Jurkat, Clone E6-1 (cell line): Measurements from ENCODE around the gene CKAP2L.
A peak's percentile ranks its signal among the peaks of the same experiment; 100 is the strongest.
"Not testable (repeated sequence)": the region's sequence is repeated elsewhere in the genome, so short reads cannot be mapped to it uniquely, and the experiment has no call there.

Experiments used
- DNase-seq: peaks from one replicate; pipeline ENCODE4 v3.0.0-alpha.2; 2011; ENCODE audit warnings: low read depth, low spot score
- H3K4me3 ChIP-seq: 2 replicates; pipeline ENCODE4 v1.5.1; 2011; ENCODE audit warnings: mild to moderate bottlenecking, low read length, control low read depth, moderate library complexity

CKAP2L gene

DNA sequence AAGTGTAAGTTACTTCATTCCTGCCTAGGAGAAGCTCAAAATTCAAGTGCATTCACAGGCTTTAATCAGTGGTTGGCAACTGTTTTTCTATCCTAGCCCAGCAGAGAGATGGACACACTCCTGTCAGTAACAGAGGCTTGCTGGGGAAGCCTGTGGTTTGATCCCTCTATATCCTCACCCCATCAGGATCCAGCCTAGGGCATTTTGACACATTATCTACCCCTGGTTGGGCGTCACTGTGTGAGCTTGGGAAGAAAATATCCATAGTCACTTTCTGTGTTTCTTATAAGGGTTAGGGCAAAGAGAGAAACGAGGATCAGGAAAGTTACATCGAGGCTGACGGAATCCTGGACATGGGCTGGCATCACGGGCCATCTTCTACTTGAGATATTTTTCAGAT lies 33.6 kb downstream of the CKAP2L start:
- H3K4me3 ChIP-seq: no peak overlapping the region
- DNase-seq: no peak

- no peak for DNase-seq
These were observed 34.2 kb downstream of the CKAP2L start for GRCh38 chr2:112730216-112730615.

DNA sequence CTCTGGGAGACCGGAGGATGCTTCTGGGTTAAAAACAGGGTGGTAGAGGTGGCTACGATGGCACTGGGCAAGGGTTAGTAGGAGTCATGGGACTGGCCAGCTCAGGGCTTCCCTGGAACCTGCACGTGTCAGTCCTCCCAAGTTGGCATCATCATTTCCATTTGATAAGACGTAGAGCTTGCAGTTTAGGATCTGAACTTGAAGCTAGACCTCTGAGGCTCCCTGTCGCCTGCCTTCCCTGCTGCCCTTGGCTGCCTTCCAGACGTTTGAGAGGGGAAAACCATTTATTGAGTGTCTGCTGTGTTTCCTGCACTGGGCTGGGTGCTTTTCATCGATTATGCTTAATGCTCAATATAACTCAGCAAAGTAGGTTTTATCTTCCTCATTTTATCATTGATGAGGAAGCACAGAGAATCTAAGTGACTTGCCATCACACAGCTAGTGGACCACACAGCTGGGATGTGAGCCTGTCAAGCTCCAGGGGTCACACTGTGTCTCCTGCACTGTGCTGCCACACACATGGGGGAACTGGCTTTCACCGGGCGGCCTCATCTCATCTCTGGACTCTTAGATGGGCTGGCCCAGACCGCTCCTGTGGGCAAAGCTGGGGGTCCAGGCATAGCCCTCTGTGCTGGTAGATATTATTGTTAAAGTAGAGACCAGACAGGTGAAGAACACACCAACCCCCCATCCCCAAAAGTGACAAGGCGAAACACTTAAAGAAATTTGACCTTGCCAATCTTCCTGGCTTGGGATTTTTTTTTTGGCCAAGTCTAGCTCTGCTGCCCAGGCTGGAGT lies 35.8 kb downstream of the CKAP2L start:
- DNase-seq: no peak

More at GRCh38 chr2:112730216-112730615, 34.2 kb downstream of the CKAP2L start:
- H3K4me3 ChIP-seq: no peak overlapping the region

GRCh38 chr2:112728029-112728362 lies 36.4 kb downstream of the CKAP2L start:
- no peak overlapping the region for H3K4me3 ChIP-seq
- DNase-seq: peak; percentile 9

More for the DNA sequence above, 35.8 kb downstream of the CKAP2L start:
- H3K4me3 ChIP-seq: no peak overlapping the region

- no peak for DNase-seq
These were observed 37.0 kb downstream of the CKAP2L start for GRCh38 chr2:112727276-112728028.

DNA sequence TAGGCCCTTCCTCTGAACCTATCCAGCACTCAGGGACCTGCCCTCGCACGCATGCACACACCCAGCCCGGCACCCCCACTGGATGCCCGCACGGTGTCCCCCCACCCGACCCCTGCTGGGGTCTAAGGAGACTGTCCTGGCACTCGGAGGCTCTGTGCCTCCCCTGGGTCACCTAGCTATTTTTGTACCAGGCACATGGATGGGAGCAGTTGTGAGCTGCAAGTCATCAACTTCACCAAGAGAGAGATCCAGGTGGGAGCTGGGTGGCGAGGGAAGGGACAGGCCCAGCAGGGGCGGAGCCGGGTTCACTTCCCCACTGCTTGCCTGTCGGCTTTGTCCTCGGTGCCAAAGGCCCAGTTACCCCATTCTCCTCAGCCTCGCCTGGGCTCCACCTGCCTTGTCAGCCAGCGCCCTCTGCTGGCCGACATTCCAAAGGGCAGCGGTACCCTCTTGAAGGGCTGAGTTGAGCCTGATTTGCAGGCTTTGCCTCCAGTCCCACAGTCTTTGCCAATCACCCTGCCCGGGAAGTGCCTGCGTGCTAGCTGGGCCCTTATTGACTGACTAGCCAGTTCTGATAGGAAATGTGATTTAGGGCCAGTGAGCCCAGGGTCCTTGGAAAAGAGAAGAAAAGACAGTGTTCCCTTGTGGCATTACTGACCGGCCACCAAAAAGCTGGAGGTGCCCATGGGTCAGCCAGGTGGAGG lies 37.8 kb downstream of the CKAP2L start:
- H3K4me3 ChIP-seq: no peak overlapping the region

More at GRCh38 chr2:112727276-112728028, 37.0 kb downstream of the CKAP2L start:
- no peak overlapping the region for H3K4me3 ChIP-seq

GRCh38 chr2:112725545-112726457 lies 38.6 kb downstream of the CKAP2L start:
- H3K4me3 ChIP-seq: no peak overlapping the region
- no peak for DNase-seq

More for the DNA sequence above, 37.8 kb downstream of the CKAP2L start:
- DNase-seq: peak; percentile 83

GRCh38 chr2:112724591-112725525 lies 39.6 kb downstream of the CKAP2L start:
- no peak for DNase-seq
- no peak overlapping the region for H3K4me3 ChIP-seq

- DNase-seq: no peak
- no peak overlapping the region for H3K4me3 ChIP-seq
These were observed 40.4 kb downstream of the CKAP2L start for GRCh38 chr2:112723995-112724394.

GRCh38 chr2:112723547-112723940 lies 40.9 kb downstream of the CKAP2L start:
- no peak for DNase-seq
- H3K4me3 ChIP-seq: no peak overlapping the region

DNA sequence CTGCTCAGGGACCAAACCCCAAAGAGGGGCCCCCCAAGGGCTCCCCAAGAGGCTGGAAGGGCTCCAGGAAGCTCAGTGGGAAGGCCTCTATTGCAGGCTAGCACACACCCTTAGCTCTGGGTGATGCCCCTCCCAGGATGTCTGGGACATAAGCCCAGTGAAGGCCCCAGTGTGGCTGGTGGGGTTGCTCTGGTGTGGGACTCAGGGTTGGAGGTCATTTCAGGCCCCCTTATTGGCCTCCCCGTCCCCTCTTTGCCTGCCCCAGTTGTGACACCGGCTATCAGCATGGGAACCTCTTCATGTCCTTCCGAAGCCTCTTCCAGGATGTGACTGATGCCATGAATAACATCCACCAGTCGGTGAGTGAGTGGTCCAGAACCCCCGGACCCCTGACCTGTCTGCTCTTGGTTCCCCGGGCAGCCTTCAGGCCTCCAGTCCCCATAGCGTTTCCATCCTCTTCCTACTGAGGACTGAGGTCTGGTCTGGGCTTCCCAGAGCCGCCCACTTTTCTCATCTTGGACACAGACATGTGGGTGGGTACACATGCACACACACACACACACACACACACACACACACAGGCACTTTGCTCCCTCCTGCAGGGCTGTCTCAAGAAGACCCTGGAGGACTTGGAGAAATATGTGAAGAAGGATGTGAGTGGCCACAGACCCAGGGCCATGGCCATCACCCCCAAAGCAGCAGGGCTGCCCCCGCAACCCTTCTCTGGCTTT lies 41.4 kb downstream of the CKAP2L start:
- H3K4me3 ChIP-seq: no peak overlapping the region

DNA sequence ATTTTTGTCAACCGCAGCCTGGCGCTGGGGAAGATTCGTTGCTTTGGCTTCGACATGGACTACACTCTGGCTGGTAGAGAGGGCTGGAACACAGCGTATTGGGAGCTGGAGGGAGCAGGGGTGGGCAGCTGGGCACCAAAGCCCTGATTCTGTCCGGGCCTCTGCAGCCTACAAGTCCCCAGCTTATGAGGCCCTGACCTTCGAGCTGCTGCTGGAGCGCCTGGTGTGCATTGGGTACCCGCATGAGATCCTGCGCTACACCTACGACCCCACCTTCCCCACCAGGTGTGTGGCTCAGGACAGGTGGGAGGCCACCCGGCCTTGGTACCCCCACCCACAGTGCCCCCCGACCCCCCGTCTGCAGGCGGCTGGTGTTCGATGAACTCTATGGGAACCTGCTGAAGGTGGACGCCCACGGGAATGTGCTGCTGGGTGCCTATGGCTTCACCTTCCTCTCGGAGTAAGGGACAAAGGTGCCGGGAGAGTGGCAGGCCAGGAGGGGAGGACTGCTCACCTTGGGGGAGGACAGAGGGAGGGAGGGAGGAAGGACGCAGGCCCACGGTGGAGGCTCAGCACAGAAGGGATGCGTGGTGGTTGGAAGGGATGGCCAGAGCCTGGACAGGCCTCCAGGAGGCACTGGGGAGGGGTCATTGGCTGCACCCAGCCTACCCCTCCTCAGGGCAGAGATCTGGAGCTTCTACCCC lies 42.4 kb downstream of the CKAP2L start:
- no peak overlapping the region for H3K4me3 ChIP-seq
- DNase-seq: no peak

More for the DNA sequence above, 41.4 kb downstream of the CKAP2L start:
- DNase-seq: no peak

DNA sequence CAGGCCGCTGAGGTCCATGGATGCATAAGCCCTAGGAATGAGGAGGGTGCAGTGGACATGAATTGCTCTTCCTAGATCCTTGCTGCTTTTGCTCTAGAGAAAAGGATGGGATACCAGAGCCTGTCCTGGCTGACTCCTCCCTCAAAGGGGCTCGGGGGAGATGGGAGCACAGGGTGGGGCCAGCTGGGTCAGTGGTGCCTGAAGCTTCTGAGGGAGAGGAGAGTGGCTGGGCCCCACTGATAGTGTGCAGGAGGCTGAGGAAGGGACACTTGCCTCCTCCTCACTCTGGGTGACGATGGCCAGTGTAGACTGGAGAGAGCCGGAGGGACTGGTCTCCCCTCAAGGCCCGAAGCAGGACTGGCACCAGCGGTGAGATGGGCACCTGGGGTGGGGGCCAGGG lies 43.6 kb downstream of the CKAP2L start, which contains the start of gene NT5DC4:
TSS of gene NT5DC4 (plus strand) at position 236 of the 400 bp plus-strand sequence. CDS start at position 296, 60 bp downstream.
- DNase-seq: no peak

GRCh38 chr2:112718863-112719370 lies 45.5 kb downstream of the CKAP2L start:
- DNase-seq: no peak
- H3K4me3 ChIP-seq: no peak overlapping the region

More for the DNA sequence above, 43.6 kb downstream of the CKAP2L start, which contains the start of gene NT5DC4:
- no peak within 1 kb of the TSS for H3K4me3 ChIP-seq

GRCh38 chr2:112716826-112717352 lies 47.5 kb downstream of the CKAP2L start:
- H3K4me3 ChIP-seq: not testable (repeated sequence)

DNA sequence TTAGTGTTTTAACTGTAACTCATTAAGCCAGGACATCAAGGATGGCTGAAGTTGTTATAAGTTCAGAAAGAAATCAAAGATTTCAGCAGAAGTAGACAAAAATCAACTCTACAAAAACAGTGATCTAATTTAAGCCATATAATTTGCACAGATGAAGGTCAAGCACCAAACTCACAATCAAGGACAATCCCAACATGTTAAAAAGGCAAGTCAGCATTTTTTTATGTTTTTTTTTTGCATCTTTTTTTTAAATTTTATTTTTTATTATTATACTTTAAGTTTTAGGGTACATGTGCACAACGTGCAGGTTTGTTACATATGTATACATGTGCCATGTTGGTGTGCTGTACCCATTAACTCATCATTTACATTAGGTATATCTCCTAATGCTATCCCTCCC lies 48.3 kb downstream of the CKAP2L start:
- H3K4me3 ChIP-seq, DNase-seq: not testable (repeated sequence)

More at GRCh38 chr2:112716826-112717352, 47.5 kb downstream of the CKAP2L start:
- not testable (repeated sequence) for DNase-seq
